ENCODE measurements around the gene ENTHD1.

DNA sequence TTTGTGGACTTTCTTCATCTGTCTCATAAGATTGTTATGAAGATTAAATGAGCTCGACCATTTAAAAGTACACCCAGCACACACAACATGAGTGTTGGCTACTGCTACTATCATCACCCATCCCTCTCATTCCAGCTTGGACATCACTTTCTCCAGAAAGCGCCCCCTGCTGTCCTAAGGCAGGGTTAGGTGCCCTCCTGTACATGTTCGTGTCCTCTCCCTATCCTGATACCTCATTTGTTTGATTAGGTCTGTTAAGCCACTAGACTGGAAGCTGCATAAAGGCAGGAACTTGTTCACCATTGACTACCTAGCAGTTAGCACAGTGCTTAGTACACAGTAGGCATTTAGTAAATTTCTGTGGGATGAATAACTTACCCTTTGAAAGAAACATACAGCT lies 85.5 kb downstream of the ENTHD1 start:
- TF ChIP-seq, protein P1, sequence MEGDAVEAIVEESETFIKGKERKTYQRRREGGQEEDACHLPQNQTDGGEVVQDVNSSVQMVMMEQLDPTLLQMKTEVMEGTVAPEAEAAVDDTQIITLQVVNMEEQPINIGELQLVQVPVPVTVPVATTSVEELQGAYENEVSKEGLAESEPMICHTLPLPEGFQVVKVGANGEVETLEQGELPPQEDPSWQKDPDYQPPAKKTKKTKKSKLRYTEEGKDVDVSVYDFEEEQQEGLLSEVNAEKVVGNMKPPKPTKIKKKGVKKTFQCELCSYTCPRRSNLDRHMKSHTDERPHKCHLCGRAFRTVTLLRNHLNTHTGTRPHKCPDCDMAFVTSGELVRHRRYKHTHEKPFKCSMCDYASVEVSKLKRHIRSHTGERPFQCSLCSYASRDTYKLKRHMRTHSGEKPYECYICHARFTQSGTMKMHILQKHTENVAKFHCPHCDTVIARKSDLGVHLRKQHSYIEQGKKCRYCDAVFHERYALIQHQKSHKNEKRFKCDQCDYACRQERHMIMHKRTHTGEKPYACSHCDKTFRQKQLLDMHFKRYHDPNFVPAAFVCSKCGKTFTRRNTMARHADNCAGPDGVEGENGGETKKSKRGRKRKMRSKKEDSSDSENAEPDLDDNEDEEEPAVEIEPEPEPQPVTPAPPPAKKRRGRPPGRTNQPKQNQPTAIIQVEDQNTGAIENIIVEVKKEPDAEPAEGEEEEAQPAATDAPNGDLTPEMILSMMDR (IDR thresholded peaks at IDR 0.05): no peak
- TF ChIP-seq POLR2A (IDR thresholded peaks at IDR 0.05): no peak
- no peak for TF ChIP-seq POLR2AphosphoS5 (IDR thresholded peaks at IDR 0.05)

Measured in breast epithelium (tissue), 3 donors.